IMR-90 (cell line): ENCODE measurements around the gene RPL31. TPM values are rescaled to one million over a fixed set of nuclear protein-coding genes. Genes with fewer than 3 reads are reported as not detected.

Experiments
- ATAC-seq: fragments of 200-7000 bp; cut with Tn5 transposase; 2 replicates; pipeline ENCODE4 v1.9.1; 2020; ENCODE audit warnings: low read depth, mild to moderate bottlenecking, moderate library complexity
- BruUV-seq: library from RNA; stranded (reverse); fragments of 400-500 nt; replicated peaks from 2 replicates; lab custom pipeline; 2021; lab: Mats Ljungman, UMichigan
- CTCF ChIA-PET: fragments of 300-600 bp; formaldehyde crosslinking; extraction: SDS; loops from one replicate; lab custom pipeline; 2021; ENCODE audit warnings: antibody characterized with exemption; lab: Yijun Ruan, JAX
- POLR2A ChIA-PET: fragments of 300-600 bp; sonication (Branson Sonifier 250); formaldehyde crosslinking; loops from one replicate; lab custom pipeline; 2022; ENCODE audit warnings: antibody characterized with exemption; ENCODE audit not compliant: unreplicated experiment; lab: Charles Lee
- DNase-seq: peaks from one replicate; pipeline ENCODE4 v3.0.0; 2013
- H2AFZ ChIP-seq: replicated peaks from 2 replicates; pipeline ENCODE3; 2013; ENCODE audit warnings: low read length, mild to moderate bottlenecking; ENCODE audit not compliant: poor library complexity
- H2AK5ac ChIP-seq: 2 replicates; pipeline ENCODE4 v1.6.1; 2013; ENCODE audit warnings: low read depth, low read length, inconsistent platforms
- H2AK9ac ChIP-seq: replicated peaks from 2 replicates; pipeline ENCODE3; 2013; ENCODE audit warnings: mild to moderate bottlenecking, low read depth, low read length, moderate library complexity; ENCODE audit not compliant: poor library complexity
- H2BK120ac ChIP-seq: 2 replicates; pipeline ENCODE4 v1.6.1; 2013; ENCODE audit warnings: low read depth, low read length, inconsistent platforms
- H2BK15ac ChIP-seq: 3 replicates; pipeline ENCODE4 v1.6.1; 2013; ENCODE audit warnings: low read depth, low read length, inconsistent platforms
- H2BK20ac ChIP-seq: 2 replicates; pipeline ENCODE4 v1.6.1; 2013; ENCODE audit warnings: low read depth, mild to moderate bottlenecking, inconsistent platforms, low read length, moderate library complexity
- H2BK5ac ChIP-seq: 2 replicates; pipeline ENCODE4 v1.6.1; 2013; ENCODE audit warnings: mild to moderate bottlenecking, low read depth, low read length, inconsistent platforms; ENCODE audit not compliant: poor library complexity, severe bottlenecking
- H3K14ac ChIP-seq: replicated peaks from 2 replicates; pipeline ENCODE4 v1.6.1; 2013; ENCODE audit warnings: low read depth, low read length, inconsistent platforms
- H3K18ac ChIP-seq: 2 replicates; pipeline ENCODE4 v1.6.1; 2013; ENCODE audit warnings: low read depth, low read length, control low read depth
- H3K23ac ChIP-seq: 2 replicates; pipeline ENCODE4 v1.6.1; 2013; ENCODE audit warnings: low read depth, low read length, inconsistent platforms
- H3K27ac ChIP-seq: 2 replicates; pipeline ENCODE4 v1.5.1; 2013; ENCODE audit warnings: mild to moderate bottlenecking, control low read depth, low read length; ENCODE audit not compliant: insufficient read depth
- H3K27me3 ChIP-seq: 2 replicates; pipeline ENCODE4 v1.6.1; 2013; ENCODE audit warnings: low read length; ENCODE audit not compliant: control insufficient read depth, insufficient read depth
- H3K36me3 ChIP-seq: 2 replicates; pipeline ENCODE4 v1.6.1; 2013; ENCODE audit warnings: low read length, mixed read lengths; ENCODE audit not compliant: control insufficient read depth, insufficient read depth
- H3K4ac ChIP-seq: 2 replicates; pipeline ENCODE4 v1.6.1; 2013; ENCODE audit warnings: low read depth, low read length, inconsistent platforms
- H3K4me1 ChIP-seq: 2 replicates; pipeline ENCODE4 v1.6.1; 2013; ENCODE audit warnings: low read length, mixed read lengths; ENCODE audit not compliant: control insufficient read depth, insufficient read depth
- H3K4me2 ChIP-seq: 2 replicates; pipeline ENCODE4 v1.6.1; 2013; ENCODE audit warnings: low read depth, mild to moderate bottlenecking, control low read depth, low read length, moderate library complexity
- H3K4me3 ChIP-seq: 2 replicates; pipeline ENCODE4 v1.5.1; 2013; ENCODE audit warnings: low read depth, mild to moderate bottlenecking, control low read depth, low read length, moderate library complexity; ENCODE audit not compliant: insufficient read depth
- H3K56ac ChIP-seq: 2 replicates; pipeline ENCODE4 v1.6.1; 2013; ENCODE audit warnings: low read length, inconsistent platforms; ENCODE audit not compliant: insufficient read depth; ENCODE audit errors: extremely low read depth
- H3K79me1 ChIP-seq, 2 experiments: 2 replicates each; pipeline ENCODE4 v1.6.1; 2013; ENCODE audit warnings: low read length in 2 of 2, inconsistent platforms in 1 of 2, low read depth in 1 of 2
- H3K9ac ChIP-seq: 2 replicates; pipeline ENCODE4 v1.6.1; 2013; ENCODE audit warnings: low read depth, low read length, control low read depth
- H3K9me1 ChIP-seq: 2 replicates; pipeline ENCODE4 v1.6.1; 2013; ENCODE audit warnings: low read length, inconsistent platforms; ENCODE audit not compliant: insufficient read depth
- H3K9me3 ChIP-seq: 2 replicates; pipeline ENCODE4 v1.6.1; 2013; ENCODE audit warnings: low read length; ENCODE audit not compliant: control insufficient read depth, insufficient read depth
- H4K20me1 ChIP-seq: 2 replicates; pipeline ENCODE4 v1.6.1; 2013; ENCODE audit warnings: low read length, inconsistent platforms; ENCODE audit not compliant: insufficient read depth
- H4K5ac ChIP-seq: 2 replicates; pipeline ENCODE4 v1.6.1; 2013; ENCODE audit warnings: mild to moderate bottlenecking, low read depth, low read length, control low read depth
- H4K8ac ChIP-seq, 2 experiments: 2 replicates each; pipeline ENCODE4 v1.6.1; 2013; ENCODE audit warnings: low read depth in 2 of 2, low read length in 2 of 2, control low read depth in 1 of 2, inconsistent platforms in 1 of 2
- H4K91ac ChIP-seq: 2 replicates; pipeline ENCODE4 v1.6.1; 2013; ENCODE audit warnings: low read depth, low read length, inconsistent platforms; ENCODE audit not compliant: insufficient read depth
- BHLHE40 ChIP-seq: fragments of 150-350 bp; IDR thresholded peaks from 2 replicates; pipeline ENCODE4 v1.6.1; 2016; ENCODE audit warnings: mild to moderate bottlenecking, low read depth, low read length
- CEBPB ChIP-seq: IDR thresholded peaks from 2 replicates; pipeline ENCODE4 v1.6.1; 2012; ENCODE audit warnings: low read depth, low read length, improper control_type of control experiment
- CHD1 ChIP-seq: IDR thresholded peaks from 2 replicates; pipeline ENCODE4 v1.6.1; 2012; ENCODE audit warnings: low read depth, low read length, improper control_type of control experiment
- CTCF ChIP-seq: conservative IDR thresholded peaks from 2 replicates; pipeline ENCODE4 v1.5.1; 2012; ENCODE audit warnings: mild to moderate bottlenecking, low read depth, low read length, improper control_type of control experiment
- FOS ChIP-seq: fragments of 150-350 bp; IDR thresholded peaks from 2 replicates; pipeline ENCODE4 v1.6.1; 2016; ENCODE audit warnings: low read depth, low read length
- MAFK ChIP-seq: IDR thresholded peaks from 2 replicates; pipeline ENCODE4 v1.6.1; 2012; ENCODE audit warnings: low read depth, low read length, improper control_type of control experiment
- MAZ ChIP-seq: IDR thresholded peaks from 2 replicates; pipeline ENCODE4 v1.6.1; 2012; ENCODE audit warnings: low read depth, mild to moderate bottlenecking, low read length, improper control_type of control experiment, moderate library complexity, borderline replicate concordance
- MXI1 ChIP-seq: IDR thresholded peaks from 2 replicates; pipeline ENCODE4 v1.6.1; 2012; ENCODE audit warnings: low read depth, mild to moderate bottlenecking, low read length, moderate library complexity, borderline replicate concordance
- NFE2L2 ChIP-seq: fragments of 150-350 bp; IDR thresholded peaks from 2 replicates; pipeline ENCODE4 v1.6.1; 2016; ENCODE audit warnings: low read depth, mild to moderate bottlenecking, low read length
- POLR2A ChIP-seq: IDR thresholded peaks from 2 replicates; pipeline ENCODE4 v1.6.1; 2012; ENCODE audit warnings: mild to moderate bottlenecking, low read depth, low read length
- RAD21 ChIP-seq: IDR thresholded peaks from 2 replicates; pipeline ENCODE4 v1.6.1; 2012; ENCODE audit warnings: low read length, improper control_type of control experiment
- RCOR1 ChIP-seq: IDR thresholded peaks from 2 replicates; pipeline ENCODE4 v1.6.1; 2012; ENCODE audit warnings: mild to moderate bottlenecking, low read length, improper control_type of control experiment; ENCODE audit not compliant: insufficient replicate concordance
- RFX5 ChIP-seq: IDR thresholded peaks from 2 replicates; pipeline ENCODE4 v1.8.0; 2012; ENCODE audit warnings: low read depth, mild to moderate bottlenecking, low read length, moderate library complexity
- SMC3 ChIP-seq: fragments of 150-350 bp; IDR thresholded peaks from 2 replicates; pipeline ENCODE4 v1.6.1; 2016; ENCODE audit warnings: low read depth, mild to moderate bottlenecking, antibody characterized with exemption, low read length, moderate library complexity
- USF2 ChIP-seq: fragments of 150-350 bp; IDR thresholded peaks from 2 replicates; pipeline ENCODE4 v1.6.1; 2017; ENCODE audit warnings: mild to moderate bottlenecking, antibody characterized with exemption, low read length, low read depth
- WGBS, 2 experiments: methylation state at CpG; one replicate each; pipeline versions ENCODE4 v1.1.5 to v1.1.7; 2013; ENCODE audit warnings: missing lambda C conversion rate in 2 of 2; ENCODE audit not compliant: insufficient read length in 1 of 2; ENCODE audit errors: extremely low coverage in 2 of 2; 5-methylcytosine and 5-hydroxymethylcytosine counted together
- dilution Hi-C: fragments of 300-500 bp; cut with HindIII; formaldehyde crosslinking; loops from one replicate; pipeline ENCODE4 v1.14.3; 2018; ENCODE audit warnings: low sequenced_read_pairs; ENCODE audit not compliant: unreplicated experiment
- in situ Hi-C: fragments of 300-500 bp; cut with MboI; formaldehyde crosslinking; loops from 3 replicates; pipeline ENCODE4 v1.14.3; 2019; ENCODE audit warnings: low sequenced_read_pairs, inconsistent platforms, mixed read lengths
- intact Hi-C: fragments of 100-400 bp; cut with micrococcal nuclease; formaldehyde crosslinking; loops from 2 replicates; pipeline ENCODE4 v1.10.0; 2022
- polyA plus RNA-seq, 3 experiments: library from polyadenylated mRNA; depleted of rRNA; stranded (reverse); fragments of >200 nt; gene quantifications; 2 replicates each; pipeline ENCODE4 v1.2.3, GENCODE V29; 2012; ENCODE audit warnings: low replicate concordance in 1 of 3
- total RNA-seq: library from RNA; depleted of rRNA; stranded (reverse); fragments of >200 nt; gene quantifications from 2 replicates; pipeline ENCODE4 v1.2.3, GENCODE V29; 2012
- TF ChIP-seq, protein P1 (sequence below): fragments of 150-350 bp; IDR thresholded peaks from 2 replicates; pipeline ENCODE4 v1.6.1; 2016; ENCODE audit warnings: low read depth, mild to moderate bottlenecking, low read length, moderate library complexity, borderline replicate concordance

The RPL31 gene
- total and polyA plus RNA-seq, 2 of the 4 experiments (the other 2 are of a cell fraction): 358 to 2,908 TPM

GRCh38 chr2:100965596-100965995 is 36.5 kb upstream of the RPL31 start:
- H2AK5ac ChIP-seq: no peak overlapping the region
- H3K9me1 ChIP-seq: peaks cover 6% of the 10 kb centered on the region
- no peak overlapping the region for H3K4me2 ChIP-seq
- no peak overlapping the region for H3K23ac ChIP-seq
- H3K9ac ChIP-seq: no peak overlapping the region
- no peak overlapping the region for H2BK5ac ChIP-seq
- H4K20me1 ChIP-seq: no peaks in the 10 kb centered on the region
- H3K4me1 ChIP-seq: peaks cover 2% of the 10 kb centered on the region
- TF ChIP-seq CTCF: no peak
- TF ChIP-seq USF2: no peak
- TF ChIP-seq RAD21: no peak
- no peak for TF ChIP-seq MAFK
- TF ChIP-seq CEBPB: no peak
- no peak for TF ChIP-seq MXI1
- no peak for TF ChIP-seq RCOR1
- TF ChIP-seq NFE2L2: no peak
- TF ChIP-seq FOS: no peak
- TF ChIP-seq SMC3: no peak
- TF ChIP-seq CHD1: no peak
- no peak for TF ChIP-seq BHLHE40
- TF ChIP-seq MAZ: no peak
- no peak for TF ChIP-seq POLR2A
- TF ChIP-seq RFX5: no peak
- TF ChIP-seq, protein P1, sequence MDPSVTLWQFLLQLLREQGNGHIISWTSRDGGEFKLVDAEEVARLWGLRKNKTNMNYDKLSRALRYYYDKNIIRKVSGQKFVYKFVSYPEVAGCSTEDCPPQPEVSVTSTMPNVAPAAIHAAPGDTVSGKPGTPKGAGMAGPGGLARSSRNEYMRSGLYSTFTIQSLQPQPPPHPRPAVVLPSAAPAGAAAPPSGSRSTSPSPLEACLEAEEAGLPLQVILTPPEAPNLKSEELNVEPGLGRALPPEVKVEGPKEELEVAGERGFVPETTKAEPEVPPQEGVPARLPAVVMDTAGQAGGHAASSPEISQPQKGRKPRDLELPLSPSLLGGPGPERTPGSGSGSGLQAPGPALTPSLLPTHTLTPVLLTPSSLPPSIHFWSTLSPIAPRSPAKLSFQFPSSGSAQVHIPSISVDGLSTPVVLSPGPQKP: no peak
- in situ Hi-C loops: no loop called here
- no peak overlapping the region for H2AFZ ChIP-seq
- no peaks in the 10 kb centered on the region for H3K79me1 ChIP-seq
- no peak overlapping the region for H2BK20ac ChIP-seq
- WGBS, 2 experiments: no CpG with 5 or more reads among the region's 5 CpGs
- DNase-seq: no peak
- H2BK120ac ChIP-seq: no peak overlapping the region
- intact Hi-C loops: no loop called here
- H4K5ac ChIP-seq: no peak overlapping the region
- H4K8ac ChIP-seq: no peak overlapping the region
- H3K9me3 ChIP-seq: peaks cover 2% of the 10 kb centered on the region; the same call in 1 of the 2 replicates
- CTCF ChIA-PET: no interaction called here
- H3K27ac ChIP-seq: no peak overlapping the region
- dilution Hi-C loops: no loop called here
- H3K4me3 ChIP-seq: no peak overlapping the region
- no peak overlapping the region for H2AK9ac ChIP-seq
- ATAC-seq: no peak
- H3K56ac ChIP-seq: no peak overlapping the region
- no TSS peak for BruUV-seq
- H3K36me3 ChIP-seq: peaks cover 13% of the 10 kb centered on the region
- no peak overlapping the region for H3K18ac ChIP-seq
- H3K27me3 ChIP-seq: no peaks in the 10 kb centered on the region
- no peak overlapping the region for H4K91ac ChIP-seq
- H3K4ac ChIP-seq: no peak overlapping the region
- H3K14ac ChIP-seq: no peak overlapping the region
- no peak overlapping the region for H2BK15ac ChIP-seq
- POLR2A ChIA-PET: no interaction called here
